ENCODE measurements around the gene SMC1B. TPM values are rescaled to one million over a fixed set of nuclear protein-coding genes. Genes with fewer than 3 reads are reported as not detected.

Gene SMC1B
- polyA plus RNA-seq, 3 donors: not detected

GRCh38 chr22:45398214-45398613 is 15.2 kb downstream of the SMC1B start:
- WGBS (ENCODE audit: insufficient coverage): 96% methylated on average over 13 of the region's 13 CpGs
- intact Hi-C loops (cut with micrococcal nuclease): no loop called here
- Histone ChIP-seq H2AFZ (ENCODE audit: insufficient read depth, low read depth, low read length, poor library complexity, severe bottlenecking) (no peak overlapping the region), H4K20me1 (ENCODE audit: insufficient read depth, low read length) (no peaks in the 10 kb centered on the region), H3K36me3 (replicated peaks in 1 of 2; ENCODE audit: control insufficient read depth in 1 of 2, insufficient read depth in 2 of 2, low read length in 2 of 2) (no peaks in the 10 kb centered on the region), H3K79me2 (ENCODE audit: insufficient read depth, low read length) (no peaks in the 10 kb centered on the region), H3K9ac (ENCODE audit: insufficient read depth, low read length, poor library complexity, severe bottlenecking) (no peak overlapping the region), H3K4me2 (replicated peaks; ENCODE audit: extremely low read depth, low read length, poor library complexity, severe bottlenecking) (no peak overlapping the region), H3K9me3 (replicated peaks in 1 of 2; ENCODE audit: control insufficient read depth in 1 of 2, insufficient read depth in 1 of 2, low read length in 2 of 2) (no peaks in the 10 kb centered on the region), H3K4me3 (replicated peaks in 1 of 3; ENCODE audit: low read depth in 2 of 3, low read length in 3 of 3) (no peak overlapping the region), H3K4me1 (ENCODE audit: control insufficient read depth in 1 of 2, insufficient read depth in 2 of 2, low read length in 2 of 2) (peaks cover 5 to 10% of the 10 kb centered on the region in 2 donors), H3K27me3 (ENCODE audit: control insufficient read depth in 2 of 2, insufficient read depth in 2 of 2, low read length in 2 of 2) (no peaks in the 10 kb centered on the region), H3K27ac (ENCODE audit: low read depth in 1 of 2, low read length in 2 of 2) (no peak overlapping the region)
- DNase-seq: no peak
- no peak for TF ChIP-seq CTCF (IDR thresholded peaks at IDR 0.05)
- peak overlapping the region in 1 of 7 donors; percentile 33 for H3K27ac Mint-ChIP-seq
- H3K4me3 Mint-ChIP-seq: no peak overlapping the region
- peaks cover 0 to 5% (median 0%) of the 10 kb centered on the region in 7 donors for H3K9me3 Mint-ChIP-seq
- peaks cover 11% of the 10 kb centered on the region for H3K4me1 Mint-ChIP-seq
- peaks cover 0 to 5% (median 3%) of the 10 kb centered on the region in 3 donors for H3K27me3 Mint-ChIP-seq (ENCODE audit: low read depth in 3 of 3)
- H3K36me3 Mint-ChIP-seq: peaks cover 1 to 2% of the 10 kb centered on the region in 2 donors

GRCh38 chr22:45397806-45398205 is 15.6 kb downstream of the SMC1B start:
- H3K4me1 Mint-ChIP-seq: peaks cover 7% of the 10 kb centered on the region
- peak overlapping the region in 1 of 7 donors; percentile 33 for H3K27ac Mint-ChIP-seq
- H3K9me3 Mint-ChIP-seq: peaks cover 0 to 5% (median 0%) of the 10 kb centered on the region in 7 donors
- H2AFZ ChIP-seq (ENCODE audit: insufficient read depth, low read depth, low read length, poor library complexity, severe bottlenecking): no peak overlapping the region
- H3K4me2 ChIP-seq (replicated peaks; ENCODE audit: extremely low read depth, low read length, poor library complexity, severe bottlenecking): no peak overlapping the region
- H3K4me1 ChIP-seq (ENCODE audit: control insufficient read depth in 1 of 2, insufficient read depth in 2 of 2, low read length in 2 of 2): peaks cover 3 to 6% of the 10 kb centered on the region in 2 donors
- DNase-seq: peak in 1 of 3 donors; percentile 12
- WGBS (ENCODE audit: insufficient coverage): 82% methylated on average over 5 of the region's 5 CpGs
- H3K36me3 Mint-ChIP-seq: peaks cover 1 to 2% of the 10 kb centered on the region in 2 donors
- TF ChIP-seq CTCF (IDR thresholded peaks at IDR 0.05): peak; percentile 15
- no peaks in the 10 kb centered on the region for H3K9me3 ChIP-seq (replicated peaks in 1 of 2; ENCODE audit: control insufficient read depth in 1 of 2, insufficient read depth in 1 of 2, low read length in 2 of 2)
- no peaks in the 10 kb centered on the region for H3K36me3 ChIP-seq (replicated peaks in 1 of 2; ENCODE audit: control insufficient read depth in 1 of 2, insufficient read depth in 2 of 2, low read length in 2 of 2)
- peaks cover 0 to 5% (median 3%) of the 10 kb centered on the region in 3 donors for H3K27me3 Mint-ChIP-seq (ENCODE audit: low read depth in 3 of 3)
- H3K4me3 ChIP-seq (replicated peaks in 1 of 3; ENCODE audit: low read depth in 2 of 3, low read length in 3 of 3): no peak overlapping the region
- H3K27me3 ChIP-seq (ENCODE audit: control insufficient read depth in 2 of 2, insufficient read depth in 2 of 2, low read length in 2 of 2): no peaks in the 10 kb centered on the region
- H4K20me1 ChIP-seq (ENCODE audit: insufficient read depth, low read length): no peaks in the 10 kb centered on the region
- intact Hi-C loops (cut with micrococcal nuclease): no loop called here
- H3K79me2 ChIP-seq (ENCODE audit: insufficient read depth, low read length): no peaks in the 10 kb centered on the region
- no peak overlapping the region for H3K9ac ChIP-seq (ENCODE audit: insufficient read depth, low read length, poor library complexity, severe bottlenecking)
- H3K27ac ChIP-seq (ENCODE audit: low read depth in 1 of 2, low read length in 2 of 2): no peak overlapping the region
- H3K4me3 Mint-ChIP-seq: no peak overlapping the region

Data from CD14-positive monocyte (primary cell).